ENCODE data around the gene NDUFA8.
"Not testable (repeated sequence)": the region's sequence is repeated elsewhere in the genome, so short reads cannot be mapped to it uniquely, and the experiment has no call there.

NDUFA8 gene

DNA sequence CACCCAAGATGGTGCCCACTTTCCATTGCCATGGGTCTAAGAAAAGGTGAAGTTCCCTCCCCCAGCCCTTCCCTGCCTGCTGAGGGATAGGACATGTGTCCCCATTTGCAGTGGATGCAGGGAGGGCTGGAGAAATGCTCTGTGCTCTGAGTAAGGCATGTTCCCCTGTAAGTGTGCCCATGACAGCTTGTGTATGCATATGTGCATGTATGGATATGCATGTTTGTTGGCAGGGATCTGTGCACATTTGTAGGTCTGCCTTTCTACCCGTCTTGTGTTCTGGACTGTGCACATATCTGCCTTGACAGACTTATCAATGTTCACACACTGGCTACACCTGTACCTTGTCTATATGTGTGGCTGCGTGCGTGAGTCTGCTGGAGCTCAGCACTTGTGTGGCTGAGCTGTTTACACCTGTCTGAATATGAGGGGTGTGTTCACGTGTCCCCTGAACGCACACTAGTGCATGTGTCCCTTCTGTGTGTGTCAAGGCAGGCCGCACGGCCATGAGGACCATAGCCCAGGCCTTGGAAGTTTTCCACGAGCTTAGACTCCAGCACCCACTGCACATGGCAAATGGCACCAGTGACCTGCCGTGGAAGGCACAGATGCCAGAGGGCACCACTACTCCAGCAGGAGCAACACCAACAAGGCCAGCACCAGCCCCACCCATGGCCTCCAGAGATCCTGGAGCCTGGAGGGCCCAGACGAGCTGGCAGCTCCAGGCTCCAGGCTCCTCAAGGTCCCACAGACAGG lies 39.1 kb downstream of the NDUFA8 start:
- no peak for FAIRE-seq

DNA sequence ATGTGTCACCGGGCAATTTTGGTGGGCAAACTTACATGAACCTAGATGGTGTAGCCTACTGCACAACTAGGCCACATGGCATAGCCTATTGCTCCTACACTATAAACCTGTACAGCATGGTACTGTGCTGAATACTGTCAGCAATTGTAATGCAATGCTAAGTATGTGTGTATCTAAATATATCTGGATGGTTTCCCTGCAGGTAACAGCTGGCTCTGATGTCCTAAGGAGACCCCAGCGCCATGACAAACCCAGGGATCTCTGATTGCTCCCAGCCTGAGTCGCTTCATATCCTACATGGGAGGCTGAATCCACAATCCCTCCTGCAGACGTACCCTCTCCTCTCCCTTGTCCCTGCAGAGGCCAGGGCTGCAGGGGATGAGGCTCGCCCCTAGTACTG lies 39.9 kb downstream of the NDUFA8 start:
- FAIRE-seq: no peak

GRCh38 chr9:122119166-122119521 lies 40.4 kb downstream of the NDUFA8 start:
- FAIRE-seq: no peak

GRCh38 chr9:122118343-122119165 lies 41.0 kb downstream of the NDUFA8 start:
- FAIRE-seq: no peak

- not testable (repeated sequence) for FAIRE-seq
These were observed 42.3 kb downstream of the NDUFA8 start for GRCh38 chr9:122117241-122117640.

DNA sequence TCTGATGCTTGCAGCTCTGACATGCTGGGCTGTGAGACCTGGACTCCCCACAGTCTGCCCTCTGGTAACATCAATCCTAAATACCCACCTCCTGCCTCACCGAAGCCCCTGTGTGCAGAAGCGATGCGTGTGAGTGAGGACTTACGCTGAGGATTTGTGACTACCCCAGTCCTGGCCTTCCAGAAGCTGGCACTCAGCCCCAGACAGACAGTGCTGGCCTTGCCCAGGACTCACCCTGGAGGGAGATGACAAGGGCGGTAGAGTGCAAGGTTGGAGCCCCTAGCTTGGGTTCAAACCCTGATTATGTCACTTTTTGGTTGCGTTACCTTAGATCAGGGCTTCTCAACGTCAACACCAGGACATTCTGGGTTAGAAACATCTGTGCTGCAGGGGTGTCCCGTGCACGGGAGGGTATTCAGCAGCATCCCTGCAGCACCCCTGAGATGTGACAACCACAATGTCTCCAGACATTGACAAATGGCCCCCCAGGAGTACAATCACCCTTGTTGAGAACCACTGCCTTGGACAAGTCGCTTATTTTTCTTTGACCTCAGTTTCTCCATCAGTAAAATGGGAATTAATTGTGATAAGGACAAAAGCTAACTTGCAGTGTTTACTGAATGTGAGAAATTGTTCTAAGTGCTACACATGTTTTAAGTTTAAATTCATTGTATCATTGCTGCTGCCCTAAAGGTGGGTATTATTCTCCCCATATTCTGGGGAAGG lies 43.0 kb downstream of the NDUFA8 start:
- no peak for FAIRE-seq

DNA sequence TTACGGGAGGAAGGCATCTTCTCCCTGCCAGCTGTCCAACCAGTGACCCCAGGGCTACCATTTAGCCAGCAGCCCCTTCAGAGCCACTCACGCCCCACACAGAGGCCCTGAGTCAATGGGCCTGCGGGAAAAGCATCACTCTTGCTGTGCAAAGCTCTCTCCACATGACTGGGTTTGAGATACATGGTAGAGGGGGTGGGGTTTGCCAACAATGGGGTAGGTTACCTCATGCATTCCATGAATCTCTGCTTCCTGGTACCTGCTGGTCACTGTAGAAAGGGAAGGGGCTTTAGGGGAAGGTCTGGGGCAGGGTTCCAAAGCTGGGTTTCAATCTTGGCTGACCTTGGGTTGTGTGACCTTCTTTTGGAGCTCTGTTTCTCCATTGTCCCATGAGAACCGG lies 43.5 kb downstream of the NDUFA8 start:
- no peak for FAIRE-seq

DNA sequence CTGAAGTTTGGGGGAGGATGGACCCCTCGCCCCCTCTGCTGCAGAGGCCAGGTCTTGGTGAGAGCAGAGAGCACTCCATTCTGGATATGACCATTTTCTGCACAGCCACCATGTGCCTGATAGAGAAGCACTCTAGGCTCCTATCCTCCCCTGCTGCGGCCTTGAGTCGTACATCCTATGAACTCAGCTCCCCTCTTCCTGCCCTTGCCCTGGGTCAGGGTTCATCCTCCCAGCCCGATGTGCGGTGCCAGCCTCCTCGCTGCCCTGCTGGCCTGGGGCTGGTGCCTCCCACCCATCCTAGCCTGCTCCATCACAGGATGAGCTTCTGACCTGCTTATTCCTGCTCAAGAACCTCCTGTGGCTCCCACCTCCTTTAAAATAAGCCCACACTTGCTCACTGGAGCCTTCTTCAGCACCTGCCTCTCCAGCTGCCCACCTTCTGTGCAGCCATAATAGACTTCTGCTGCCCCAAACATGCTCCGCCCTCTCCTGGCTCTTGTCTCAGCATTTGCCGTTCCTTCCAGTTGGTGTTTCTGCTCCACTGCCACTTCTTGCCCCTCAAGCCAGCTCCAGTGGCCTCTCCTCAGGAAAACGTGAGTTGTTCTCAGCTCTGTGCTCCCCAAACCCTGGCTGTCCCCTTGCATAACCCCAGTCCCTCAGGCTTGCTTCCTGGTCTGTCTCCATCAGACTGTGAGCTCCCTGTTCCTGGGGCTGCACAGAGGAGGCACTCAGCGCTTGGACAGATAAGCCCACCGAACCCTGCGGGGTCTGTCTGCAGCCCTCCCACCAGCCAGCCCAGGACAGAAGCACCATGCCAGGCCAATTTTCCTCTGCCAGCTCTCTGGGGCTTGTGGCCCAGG lies 44.2 kb downstream of the NDUFA8 start:
- no peak for FAIRE-seq

DNA sequence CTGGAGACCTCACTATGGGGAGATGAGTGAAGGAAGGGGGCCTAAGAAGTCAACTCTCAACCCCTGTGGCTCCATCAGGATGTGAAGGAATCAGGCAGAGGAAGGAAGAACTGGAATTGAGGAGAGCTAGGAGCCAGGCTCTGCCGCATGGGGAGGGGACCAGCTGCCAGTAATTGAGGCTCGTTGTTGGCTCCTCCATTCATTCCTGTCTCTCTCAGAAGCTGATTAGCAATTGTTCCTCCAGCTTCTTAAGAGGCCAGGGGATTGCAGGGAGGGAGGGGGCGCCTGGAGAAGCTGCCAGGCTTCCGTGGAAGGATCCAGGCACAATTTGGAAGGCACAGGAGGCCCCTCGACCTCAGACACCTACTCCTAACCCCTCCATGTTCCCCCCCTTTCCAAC lies 46.0 kb downstream of the NDUFA8 start:
- FAIRE-seq: no peak

DNA sequence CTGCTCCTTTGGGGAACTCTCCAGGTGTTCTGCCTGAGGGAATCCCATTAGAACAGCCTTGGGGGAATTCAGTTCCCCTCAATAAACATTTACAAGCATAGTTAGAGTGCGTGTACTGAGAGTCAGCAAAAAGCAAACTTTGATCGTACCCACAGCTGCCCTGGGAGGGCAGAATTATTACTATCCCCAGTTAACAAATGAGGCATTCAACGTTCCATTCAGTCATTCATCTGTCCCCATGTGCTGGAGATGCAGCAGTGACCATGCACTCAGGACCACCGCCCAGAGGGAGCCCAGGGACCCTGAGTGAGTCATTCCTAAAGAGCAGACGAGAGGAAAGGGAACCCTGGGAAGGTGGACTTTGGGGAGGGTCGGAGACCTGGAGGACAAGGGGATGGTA lies 47.3 kb downstream of the NDUFA8 start:
- FAIRE-seq: no peak

- no peak for FAIRE-seq
These were observed 48.0 kb downstream of the NDUFA8 start for GRCh38 chr9:122111413-122112085.

GRCh38 chr9:122110100-122110833 lies 49.3 kb downstream of the NDUFA8 start:
- no peak for FAIRE-seq

DNA sequence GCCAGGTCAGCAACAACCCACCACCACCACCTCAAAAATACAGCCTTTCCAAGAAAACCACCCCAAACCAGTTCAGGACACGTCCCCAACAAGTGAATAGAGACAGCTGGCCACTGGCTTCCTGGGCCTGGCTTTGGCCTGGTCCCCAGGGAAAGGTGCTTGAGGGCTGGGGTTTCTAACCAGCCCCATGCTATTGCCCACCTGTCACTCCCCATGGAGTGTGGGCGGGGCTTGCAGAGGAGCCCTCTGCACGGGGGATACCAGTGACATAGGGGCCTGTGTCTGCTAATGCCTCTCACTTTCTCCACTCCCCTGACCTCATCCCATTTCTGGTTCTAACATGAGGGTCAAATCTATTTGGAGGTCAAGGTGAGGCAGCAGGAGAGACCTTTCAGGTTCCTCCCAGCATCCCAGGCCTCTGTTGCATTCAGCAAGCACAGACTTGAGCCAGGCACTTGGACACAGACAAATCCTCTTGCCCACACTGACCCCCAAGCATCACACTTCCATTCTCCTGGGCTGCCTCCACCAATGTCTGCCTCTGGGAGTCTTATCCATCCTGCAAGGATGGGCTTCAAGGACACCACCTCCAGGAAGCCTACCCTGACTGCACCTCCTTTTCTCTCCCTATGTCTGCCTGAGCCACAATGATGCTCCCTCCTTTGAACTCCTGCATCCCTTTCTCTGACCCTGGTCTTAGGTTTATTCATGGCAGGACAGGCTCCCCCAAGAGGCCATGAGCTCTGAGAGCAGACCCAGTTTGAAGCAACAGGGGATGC lies 50.4 kb downstream of the NDUFA8 start:
- FAIRE-seq: no peak

GRCh38 chr9:122107291-122107805 lies 52.2 kb downstream of the NDUFA8 start:
- FAIRE-seq: no peak

- no peak for FAIRE-seq
These were observed 53.0 kb downstream of the NDUFA8 start for GRCh38 chr9:122106576-122106975.

DNA sequence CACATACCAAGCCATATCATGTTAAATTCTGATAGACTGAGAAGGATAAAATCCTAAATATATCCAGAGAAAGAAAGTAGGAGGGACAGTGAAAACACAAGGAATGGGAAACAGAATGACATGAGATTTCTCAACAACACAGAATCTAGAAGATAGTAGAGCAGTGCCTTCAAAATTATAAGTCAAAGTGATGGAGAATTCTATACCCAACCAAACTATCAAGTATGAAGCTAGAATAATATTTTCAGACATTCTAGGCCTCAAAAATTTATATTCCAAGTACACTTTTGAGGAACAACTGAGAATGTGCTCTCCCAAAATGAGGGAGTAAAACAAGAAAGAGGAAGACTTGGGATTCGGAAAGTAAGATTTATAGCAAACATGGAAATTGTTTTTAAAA lies 55.6 kb downstream of the NDUFA8 start:
- FAIRE-seq: no peak

DNA sequence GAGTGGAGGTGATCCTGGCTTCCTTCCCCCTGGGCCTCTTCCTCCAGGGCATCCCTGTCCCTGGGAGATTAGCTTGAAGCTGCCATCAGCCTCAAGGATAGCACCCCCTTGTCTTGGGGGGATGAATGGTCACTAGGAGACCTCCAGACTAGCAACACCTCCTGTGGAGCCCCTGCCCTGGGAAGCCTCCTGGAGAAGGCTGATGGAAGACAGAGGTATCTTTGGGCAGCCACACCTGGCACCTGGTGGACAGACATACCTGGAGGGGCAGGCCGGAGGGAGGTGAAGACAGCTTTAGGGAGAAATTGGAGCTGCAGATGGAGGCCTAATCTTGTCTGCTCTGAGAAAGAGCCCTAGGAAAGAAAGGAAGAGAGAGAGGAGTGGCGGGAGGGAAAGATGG lies 57.4 kb downstream of the NDUFA8 start:
- no peak for FAIRE-seq

DNA sequence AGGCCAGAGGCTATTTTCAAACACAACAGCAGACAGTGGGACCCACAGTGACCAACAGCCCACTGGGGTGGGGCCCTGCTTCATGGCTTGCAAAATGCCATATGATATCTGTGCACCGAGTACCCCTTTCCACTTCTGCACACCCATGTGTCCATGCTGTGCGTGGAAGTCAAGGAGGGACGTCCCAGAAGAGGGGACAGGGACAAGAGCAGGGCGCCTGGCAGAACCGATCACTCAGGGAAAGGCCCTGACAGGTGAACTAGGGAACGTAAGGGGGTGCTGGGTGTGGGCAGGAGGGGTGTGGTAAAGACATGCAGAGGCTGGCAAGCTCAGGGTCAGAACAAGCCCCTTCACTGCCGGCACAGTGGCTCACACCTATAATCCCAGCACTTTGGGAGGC lies 58.8 kb downstream of the NDUFA8 start:
- FAIRE-seq: no peak

DNA sequence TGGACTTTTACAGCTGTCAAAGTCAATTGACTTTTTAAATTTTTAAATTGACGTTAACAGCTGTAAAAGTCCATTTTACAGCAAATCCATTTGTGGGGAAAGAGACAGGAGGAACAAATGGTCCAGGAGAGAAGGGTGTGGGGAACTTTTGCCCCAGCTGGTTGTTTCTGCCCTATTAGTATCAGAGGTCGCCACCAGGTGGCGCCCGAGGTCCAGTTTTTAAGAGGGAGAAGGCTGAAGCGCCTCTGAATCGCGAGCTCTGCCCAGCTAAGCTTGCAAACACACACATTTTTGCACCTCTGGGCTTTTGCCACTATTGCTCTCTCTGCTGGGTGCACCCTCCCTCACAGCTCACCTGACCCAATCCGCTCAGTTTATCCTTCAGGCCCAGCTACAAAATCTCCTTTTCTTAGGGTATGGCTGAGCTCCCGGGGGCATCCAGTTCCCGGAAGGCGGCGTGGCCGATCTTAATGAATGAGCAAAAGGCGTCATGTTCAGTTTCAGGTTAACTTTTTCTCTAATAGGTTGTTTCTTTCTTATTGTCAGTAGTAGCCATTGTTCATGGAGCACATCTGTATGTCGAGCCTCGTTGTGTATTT lies 60.2 kb downstream of the NDUFA8 start:
- no peak for FAIRE-seq
